Keratinocyte (primary cell): Measurements from ENCODE around the gene LRRC4C. TPM values are rescaled to one million over a fixed set of nuclear protein-coding genes. Genes with fewer than 3 reads are reported as not detected.

ENCODE experiments used
- DNase-seq: peaks from one replicate; pipeline ENCODE4 v3.0.0-alpha.2; 2011; ENCODE audit warnings: low read depth, missing footprints, low spot score
- FAIRE-seq: peaks from 2 replicates; lab custom pipeline; 2011; peaks lifted over from hg19 to GRCh38; lab: Jason Lieb, UNC
- H2AFZ ChIP-seq: 2 replicates; pipeline ENCODE4 v1.6.0; 2012; ENCODE audit warnings: low read length, control low read depth, inconsistent platforms; ENCODE audit not compliant: control insufficient read depth
- H3K27ac ChIP-seq: 2 replicates; pipeline ENCODE4 v1.5.1; 2011; ENCODE audit warnings: low read length; ENCODE audit not compliant: control insufficient read depth, insufficient read depth
- H3K27me3 ChIP-seq: 3 replicates; pipeline ENCODE4 v1.6.0; 2011; ENCODE audit warnings: low read length; ENCODE audit not compliant: control insufficient read depth, insufficient read depth; ENCODE audit errors: extremely low read depth
- H3K36me3 ChIP-seq, 2 experiments: 2 replicates in 1 of 2; 3 replicates in 1 of 2; pipeline ENCODE4 v1.5.1; 2011; ENCODE audit warnings: low read length in 2 of 2, mild to moderate bottlenecking in 1 of 2; ENCODE audit not compliant: control insufficient read depth in 2 of 2, insufficient read depth in 2 of 2; ENCODE audit errors: extremely low read depth in 1 of 2
- H3K4me1 ChIP-seq: 3 replicates; pipeline ENCODE4 v1.5.1; 2011; ENCODE audit warnings: low read length; ENCODE audit not compliant: control insufficient read depth, insufficient read depth; ENCODE audit errors: extremely low read depth
- H3K4me2 ChIP-seq: 3 replicates; pipeline ENCODE4 v1.6.0; 2011; ENCODE audit warnings: low read depth, low read length; ENCODE audit not compliant: control insufficient read depth, insufficient read depth; ENCODE audit errors: extremely low read depth
- H3K4me3 ChIP-seq, 3 experiments: fragments of 200-600 bp in 1 of 3; sonication (generic) in 1 of 3; 2 replicates in 2 of 3; 3 replicates in 1 of 3; pipeline ENCODE4 v1.5.1; 2011 to 2016; ENCODE audit warnings: low read length in 3 of 3, mild to moderate bottlenecking in 3 of 3, control low read depth in 2 of 3, inconsistent platforms in 1 of 3, low read depth in 1 of 3, mixed read lengths in 1 of 3, mixed run types in 1 of 3, moderate library complexity in 1 of 3; ENCODE audit not compliant: control insufficient read depth in 2 of 3, insufficient read depth in 2 of 3; ENCODE audit errors: extremely low read depth in 1 of 3
- H3K79me2 ChIP-seq: 2 replicates; pipeline ENCODE4 v1.6.0; 2012; ENCODE audit warnings: low read length; ENCODE audit not compliant: control insufficient read depth, insufficient read depth
- H3K9ac ChIP-seq: 3 replicates; pipeline ENCODE4 v1.6.0; 2011; ENCODE audit warnings: low read length; ENCODE audit not compliant: control insufficient read depth, insufficient read depth; ENCODE audit errors: extremely low read depth
- H3K9me1 ChIP-seq: 3 replicates; pipeline ENCODE4 v1.6.0; 2011; ENCODE audit warnings: low read length; ENCODE audit not compliant: control insufficient read depth, insufficient read depth; ENCODE audit errors: extremely low read depth
- H3K9me3 ChIP-seq: 2 replicates; pipeline ENCODE4 v1.5.1; 2012; ENCODE audit warnings: low read depth, low read length; ENCODE audit not compliant: control insufficient read depth
- H4K20me1 ChIP-seq: 3 replicates; pipeline ENCODE4 v1.6.0; 2011; ENCODE audit warnings: low read length; ENCODE audit not compliant: control insufficient read depth, insufficient read depth; ENCODE audit errors: extremely low read depth
- EZH2 ChIP-seq: IDR thresholded peaks from one replicate; pipeline ENCODE4 v1.6.1; 2012; ENCODE audit warnings: inconsistent platforms, mild to moderate bottlenecking, low read length, moderate library complexity
- dilution Hi-C: fragments of 300-500 bp; cut with MboI; formaldehyde crosslinking; loops from one replicate; pipeline ENCODE4 v1.7.0; 2020; ENCODE audit warnings: low sequenced_read_pairs; ENCODE audit not compliant: extremely low pct_ligation_motif_present
- polyA plus RNA-seq, 5 experiments: library from polyadenylated mRNA; depleted of rRNA in 3 of 5; stranded (reverse) in 3 of 5; stranded (forward) in 1 of 5; unstranded in 1 of 5; fragments of >200 nt; gene quantifications; 1 replicate in 1 of 5; 2 replicates in 3 of 5; 3 replicates in 1 of 5; pipeline versions ENCODE4 v1.2.1 to v1.2.3, GENCODE V29; 2011 to 2012; ENCODE audit warnings: missing spikeins in 2 of 5, low read depth in 1 of 5, low replicate concordance in 1 of 5
- TF ChIP-seq, protein P1 (sequence below), 3 experiments: IDR thresholded peaks in 1 of 3; conservative IDR thresholded peaks in 1 of 3; optimal IDR thresholded peaks in 1 of 3; 2 replicates in 2 of 3; 3 replicates in 1 of 3; pipeline versions ENCODE3 to v1.5.1; 2011; ENCODE audit warnings: low read length in 3 of 3, mild to moderate bottlenecking in 3 of 3, moderate library complexity in 2 of 3, control low read depth in 1 of 3, inconsistent platforms in 1 of 3; ENCODE audit not compliant: insufficient read depth in 2 of 3; ENCODE audit errors: extremely low read depth in 1 of 3

Gene LRRC4C
- polyA plus RNA-seq, 1 donor (not counting 4 experiments of a cell fraction or from before 2014, with no cell fraction given), result not detected

DNA sequence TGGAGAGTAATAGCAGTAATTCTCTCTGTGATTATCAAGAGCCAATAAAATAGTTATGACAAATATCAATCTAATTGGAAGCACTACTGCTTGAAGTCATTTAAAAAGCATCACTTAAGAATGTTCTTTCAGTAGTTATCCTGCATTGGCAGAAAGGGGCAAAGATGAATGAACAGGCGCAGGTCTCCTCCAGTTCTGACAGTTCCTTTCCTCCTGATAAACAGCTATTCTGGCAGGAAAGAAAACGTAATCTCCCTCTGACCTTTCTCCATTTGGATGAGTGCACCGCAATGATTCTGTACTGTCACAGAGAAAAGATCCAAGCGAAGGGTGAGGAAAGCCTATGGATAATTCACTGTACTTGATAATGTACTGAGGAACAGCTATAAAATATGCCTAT lies 521.5 kb downstream of the LRRC4C start:
- DNase-seq, result no peak
- Histone ChIP-seq H3K36me3 (no peaks in the 10 kb centered on the region), H2AFZ (no peak overlapping the region), H3K9me1 (no peaks in the 10 kb centered on the region), H3K27me3 (no peaks in the 10 kb centered on the region), H3K9me3 (no peaks in the 10 kb centered on the region), H3K27ac (no peak overlapping the region), H4K20me1 (no peaks in the 10 kb centered on the region), H3K79me2 (no peaks in the 10 kb centered on the region), H3K4me1 (no peaks in the 10 kb centered on the region), H3K4me3 (no peak overlapping the region), H3K4me2 (no peak overlapping the region), H3K9ac (no peak overlapping the region)
- no peak for FAIRE-seq
- dilution Hi-C loops, result no loop called here
- TF ChIP-seq, protein P1, sequence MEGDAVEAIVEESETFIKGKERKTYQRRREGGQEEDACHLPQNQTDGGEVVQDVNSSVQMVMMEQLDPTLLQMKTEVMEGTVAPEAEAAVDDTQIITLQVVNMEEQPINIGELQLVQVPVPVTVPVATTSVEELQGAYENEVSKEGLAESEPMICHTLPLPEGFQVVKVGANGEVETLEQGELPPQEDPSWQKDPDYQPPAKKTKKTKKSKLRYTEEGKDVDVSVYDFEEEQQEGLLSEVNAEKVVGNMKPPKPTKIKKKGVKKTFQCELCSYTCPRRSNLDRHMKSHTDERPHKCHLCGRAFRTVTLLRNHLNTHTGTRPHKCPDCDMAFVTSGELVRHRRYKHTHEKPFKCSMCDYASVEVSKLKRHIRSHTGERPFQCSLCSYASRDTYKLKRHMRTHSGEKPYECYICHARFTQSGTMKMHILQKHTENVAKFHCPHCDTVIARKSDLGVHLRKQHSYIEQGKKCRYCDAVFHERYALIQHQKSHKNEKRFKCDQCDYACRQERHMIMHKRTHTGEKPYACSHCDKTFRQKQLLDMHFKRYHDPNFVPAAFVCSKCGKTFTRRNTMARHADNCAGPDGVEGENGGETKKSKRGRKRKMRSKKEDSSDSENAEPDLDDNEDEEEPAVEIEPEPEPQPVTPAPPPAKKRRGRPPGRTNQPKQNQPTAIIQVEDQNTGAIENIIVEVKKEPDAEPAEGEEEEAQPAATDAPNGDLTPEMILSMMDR (optimal IDR thresholded peaks at IDR 0.05 in 1 of 3, IDR thresholded peaks at IDR 0.05 in 1 of 3, conservative IDR thresholded peaks at IDR 0.05 in 1 of 3; ENCODE audit: extremely low read depth in 1 of 3, insufficient read depth in 2 of 3, low read length in 3 of 3), result no peak
- TF ChIP-seq EZH2, result no peak

GRCh38 chr11:40924915-40925314 lies 534.5 kb downstream of the LRRC4C start:
- H4K20me1 ChIP-seq, result no peaks in the 10 kb centered on the region
- no peak overlapping the region for H2AFZ ChIP-seq
- no peaks in the 10 kb centered on the region for H3K9me1 ChIP-seq
- H3K4me1 ChIP-seq, result no peaks in the 10 kb centered on the region
- H3K4me2 ChIP-seq, result no peak overlapping the region
- no peak overlapping the region for H3K27ac ChIP-seq
- no peak overlapping the region for H3K4me3 ChIP-seq
- H3K36me3 ChIP-seq, result no peaks in the 10 kb centered on the region
- DNase-seq (no peak), FAIRE-seq (no peak)
- H3K27me3 ChIP-seq, result no peaks in the 10 kb centered on the region
- no peaks in the 10 kb centered on the region for H3K79me2 ChIP-seq
- TF ChIP-seq, protein P1 (optimal IDR thresholded peaks at IDR 0.05 in 1 of 3, IDR thresholded peaks at IDR 0.05 in 1 of 3, conservative IDR thresholded peaks at IDR 0.05 in 1 of 3; ENCODE audit: extremely low read depth in 1 of 3, insufficient read depth in 2 of 3, low read length in 3 of 3), result no peak
- no peak for TF ChIP-seq EZH2
- dilution Hi-C loops, result no loop called here
- no peak overlapping the region for H3K9ac ChIP-seq
- no peaks in the 10 kb centered on the region for H3K9me3 ChIP-seq
